Tibial nerve (tissue), 3 donors: Measurements from ENCODE around the gene SLX9.

Source experiments
- CTCF ChIP-seq, 5 experiments: fragments of 200-600 bp in 3 of 5; fragments of 450-650 bp in 2 of 5; sonication (generic) in 3 of 5; IDR thresholded peaks; one replicate each; pipeline ENCODE4 v1.5.1; 2016 to 2019; ENCODE audit warnings: antibody characterized with exemption in 5 of 5, mild to moderate bottlenecking in 3 of 5, moderate library complexity in 2 of 5
- POLR2A ChIP-seq, 2 donors: fragments of 450-650 bp; IDR thresholded peaks; one replicate each; pipeline ENCODE4 v1.6.1; 2017; ENCODE audit warnings: antibody characterized with exemption in 2 of 2, mild to moderate bottlenecking in 2 of 2, moderate library complexity in 2 of 2

- TF ChIP-seq CTCF (IDR thresholded peaks at IDR 0.05) (no peak), POLR2A (IDR thresholded peaks at IDR 0.05) (no peak)
These were observed 36.7 kb upstream of the SLX9 start for GRCh38 chr21:44903050-44903685.
